Suprapubic skin (tissue), 4 donors: ENCODE measurements around the gene EDA. TPM values are rescaled to one million over a fixed set of nuclear protein-coding genes. Genes with fewer than 3 reads are reported as not detected.

Experiments used
- DNase-seq, 2 donors: peaks; one replicate each; pipeline ENCODE4 v3.0.0-alpha.2; 2019; ENCODE audit warnings: low spot score in 2 of 2
- H3K27ac ChIP-seq: fragments of 200-600 bp; sonication (generic); one replicate; pipeline ENCODE4 v1.5.1; 2019
- H3K27me3 ChIP-seq: fragments of 200-600 bp; sonication (generic); one replicate; pipeline ENCODE4 v1.5.1; 2019
- H3K36me3 ChIP-seq: fragments of 200-600 bp; sonication (generic); one replicate; pipeline ENCODE4 v1.5.1; 2019
- H3K4me1 ChIP-seq: fragments of 200-600 bp; sonication (generic); one replicate; pipeline ENCODE4 v1.5.1; 2019
- H3K4me3 ChIP-seq: fragments of 200-600 bp; sonication (generic); one replicate; pipeline ENCODE4 v1.5.1; 2019; ENCODE audit warnings: mild to moderate bottlenecking
- H3K9me3 ChIP-seq: fragments of 200-600 bp; sonication (generic); one replicate; pipeline ENCODE4 v1.5.1; 2019
- CTCF ChIP-seq, 2 donors: fragments of 200-600 bp in 1 of 2; fragments of 450-650 bp in 1 of 2; sonication (generic) in 1 of 2; IDR thresholded peaks; one replicate each; pipeline ENCODE4 v1.5.1; 2016 to 2019; ENCODE audit warnings: antibody characterized with exemption in 2 of 2, mild to moderate bottlenecking in 1 of 2, moderate library complexity in 1 of 2
- EP300 ChIP-seq: sonication (generic); formaldehyde crosslinking; IDR thresholded peaks from one replicate; pipeline ENCODE4 v1.6.1; 2017; ENCODE audit warnings: antibody characterized with exemption
- POLR2A ChIP-seq, 2 donors: fragments of 450-650 bp; IDR thresholded peaks; one replicate each; pipeline ENCODE4 v1.6.1; 2017; ENCODE audit warnings: antibody characterized with exemption in 2 of 2, mild to moderate bottlenecking in 2 of 2, moderate library complexity in 2 of 2
- POLR2AphosphoS5 ChIP-seq, 3 donors: sonication (generic); formaldehyde crosslinking; IDR thresholded peaks; one replicate each; pipeline ENCODE4 v1.6.1; 2017; ENCODE audit warnings: antibody characterized with exemption in 3 of 3
- WGBS: methylation state at CpG from one replicate; pipeline ENCODE4 v1.1.5; 2018; 5-methylcytosine and 5-hydroxymethylcytosine counted together
- total RNA-seq, 4 donors: library from RNA; depleted of rRNA; stranded (reverse); fragments of >200 nt; gene quantifications; one replicate each; pipeline ENCODE4 v1.1.0, GENCODE V29; 2016

Gene EDA
- total RNA-seq, 4 donors from 2014 or later, result 5.6 to 10.9 (median 7.5) TPM

- Histone ChIP-seq H3K36me3 (no peaks in the 10 kb centered on the region), H3K4me3 (no peak overlapping the region), H3K27me3 (no peaks in the 10 kb centered on the region), H3K27ac (no peak overlapping the region), H3K4me1 (no peaks in the 10 kb centered on the region), H3K9me3 (no peaks in the 10 kb centered on the region)
- TF ChIP-seq CTCF (IDR thresholded peaks at IDR 0.05), result no peak
- no peak for TF ChIP-seq POLR2AphosphoS5 (IDR thresholded peaks at IDR 0.05)
- TF ChIP-seq EP300, result no peak
- no peak for TF ChIP-seq POLR2A (IDR thresholded peaks at IDR 0.05)
- 58% methylated on average over 1 of the region's 1 CpG for WGBS
- no peak for DNase-seq
These were observed 410.4 kb downstream of the EDA start for GRCh38 chrX:70026112-70026850.

- no peaks in the 10 kb centered on the region for H3K4me1 ChIP-seq
- H3K4me3 ChIP-seq, result no peak overlapping the region
- no peaks in the 10 kb centered on the region for H3K9me3 ChIP-seq
- TF ChIP-seq POLR2AphosphoS5 (IDR thresholded peaks at IDR 0.05), result no peak
- TF ChIP-seq POLR2A (IDR thresholded peaks at IDR 0.05), result no peak
- TF ChIP-seq CTCF (IDR thresholded peaks at IDR 0.05), result no peak
- no peak for TF ChIP-seq EP300
- no peak for DNase-seq
- no peaks in the 10 kb centered on the region for H3K36me3 ChIP-seq
- no peaks in the 10 kb centered on the region for H3K27me3 ChIP-seq
- WGBS, result 79% methylated on average over 4 of the region's 4 CpGs
- H3K27ac ChIP-seq, result no peak overlapping the region
These were observed 410.9 kb downstream of the EDA start for GRCh38 chrX:70026851-70027200.

GRCh38 chrX:70029863-70030262, 413.9 kb downstream of the EDA start:
- DNase-seq, result no peak

GRCh38 chrX:70030301-70030767, 414.4 kb downstream of the EDA start:
- Histone ChIP-seq H3K27me3 (no peaks in the 10 kb centered on the region), H3K36me3 (no peaks in the 10 kb centered on the region), H3K4me1 (no peaks in the 10 kb centered on the region), H3K4me3 (no peak overlapping the region), H3K27ac (no peak overlapping the region), H3K9me3 (no peaks in the 10 kb centered on the region)
- DNase-seq, result no peak
- 24% methylated on average over 4 of the region's 4 CpGs for WGBS
- TF ChIP-seq CTCF (IDR thresholded peaks at IDR 0.05) (peak; percentile 39 to 60), POLR2AphosphoS5 (IDR thresholded peaks at IDR 0.05) (no peak), EP300 (no peak)

More at GRCh38 chrX:70029863-70030262, 413.9 kb downstream of the EDA start:
- Histone ChIP-seq H3K27me3 (no peaks in the 10 kb centered on the region), H3K4me3 (no peak overlapping the region), H3K4me1 (no peaks in the 10 kb centered on the region), H3K36me3 (no peaks in the 10 kb centered on the region), H3K9me3 (no peaks in the 10 kb centered on the region), H3K27ac (no peak overlapping the region)
- WGBS, result 37% methylated on average over 3 of the region's 4 CpGs
- TF ChIP-seq CTCF (IDR thresholded peaks at IDR 0.05) (no peak), EP300 (no peak), POLR2A (IDR thresholded peaks at IDR 0.05) (no peak), POLR2AphosphoS5 (IDR thresholded peaks at IDR 0.05) (no peak)

- DNase-seq, result no peak
- H3K9me3 ChIP-seq, result no peaks in the 10 kb centered on the region
- H3K27ac ChIP-seq, result no peak overlapping the region
- no peaks in the 10 kb centered on the region for H3K4me1 ChIP-seq
- H3K36me3 ChIP-seq, result no peaks in the 10 kb centered on the region
- 50% methylated on average over 2 of the region's 2 CpGs for WGBS
- H3K4me3 ChIP-seq, result no peak overlapping the region
- no peaks in the 10 kb centered on the region for H3K27me3 ChIP-seq
- no peak for TF ChIP-seq CTCF (IDR thresholded peaks at IDR 0.05)
- no peak for TF ChIP-seq POLR2AphosphoS5 (IDR thresholded peaks at IDR 0.05)
- TF ChIP-seq EP300, result no peak
- TF ChIP-seq POLR2A (IDR thresholded peaks at IDR 0.05), result no peak
These were observed 416.9 kb downstream of the EDA start for GRCh38 chrX:70032792-70033191.
